ENCODE results near the gene CFAP68. TPM values are rescaled to one million over a fixed set of nuclear protein-coding genes. Genes with fewer than 3 reads are reported as not detected.

CFAP68 gene
- total RNA-seq (2014; rRNA removed; shearing (Covaris generic); ENCODE audit: low replicate concordance) = 31.5 and 40.7 TPM in 2 replicates

- H3K9ac ChIP-seq (ENCODE audit: low read length) = peak within 1 kb of the TSS; percentile 92
- H3K27me3 ChIP-seq (ENCODE audit: low read length) = no peaks in the 10 kb centered on the region
- peak within 1 kb of the TSS; percentile 72 for H3K27ac ChIP-seq (ENCODE audit: low read length)
- peak within 1 kb of the TSS; percentile 95 for H3K4me3 ChIP-seq (ENCODE audit: low read length)
- H3K9me2 ChIP-seq (replicated peaks; ENCODE audit: insufficient read depth, low read length) = no peaks in the 10 kb centered on the region
- peak; percentile 94 for DNase-seq
- peak within 1 kb of the TSS; percentile 86; the same call in 1 of the 2 replicates for H2AFZ ChIP-seq (ENCODE audit: low read length)
- peaks cover 13% of the 10 kb centered on the region for H3K4me1 ChIP-seq (ENCODE audit: low read length)
- no peaks in the 10 kb centered on the region for H4K20me1 ChIP-seq (ENCODE audit: insufficient read depth, low read depth, low read length)
- peak within 1 kb of the TSS; percentile 97 for H3K4me2 ChIP-seq (ENCODE audit: low read depth, low read length, poor library complexity, severe bottlenecking)
- no peaks in the 10 kb centered on the region for H3K36me3 ChIP-seq (ENCODE audit: insufficient read depth, low read length)
- no peaks in the 10 kb centered on the region for H3K9me3 ChIP-seq (ENCODE audit: low read length)
- H3K79me2 ChIP-seq (ENCODE audit: low read length) = peaks cover 19% of the 10 kb centered on the region
Observed at GRCh38 chr11:111878849-111879636, at the start of gene CFAP68, which contains the start of gene FDXACB1. TSS of gene CFAP68 (plus strand) at chr11:111879541. CDS start at chr11:111879561, 20 bp downstream. TSS of gene FDXACB1 (minus strand) at chr11:111879165. CDS start at chr11:111879132, 33 bp downstream.

GRCh38 chr11:111833524-111833923 is 45.8 kb upstream of the CFAP68 start:
- H3K4me2 ChIP-seq (ENCODE audit: low read depth, low read length, poor library complexity, severe bottlenecking) = no peak overlapping the region
- no peaks in the 10 kb centered on the region for H3K9me2 ChIP-seq (replicated peaks; ENCODE audit: insufficient read depth, low read length)
- no peak overlapping the region for H3K9ac ChIP-seq (ENCODE audit: low read length)
- no peaks in the 10 kb centered on the region for H3K79me2 ChIP-seq (ENCODE audit: low read length)
- H4K20me1 ChIP-seq (ENCODE audit: insufficient read depth, low read depth, low read length) = no peaks in the 10 kb centered on the region
- H3K36me3 ChIP-seq (ENCODE audit: insufficient read depth, low read length) = no peaks in the 10 kb centered on the region
- no peak overlapping the region for H3K27ac ChIP-seq (ENCODE audit: low read length)
- peak; percentile 70 for DNase-seq
- H3K9me3 ChIP-seq (ENCODE audit: low read length) = no peaks in the 10 kb centered on the region
- no peak overlapping the region for H3K4me3 ChIP-seq (ENCODE audit: low read length)
- no peaks in the 10 kb centered on the region for H3K27me3 ChIP-seq (ENCODE audit: low read length)
- no peaks in the 10 kb centered on the region for H3K4me1 ChIP-seq (ENCODE audit: low read length)
- no peak overlapping the region for H2AFZ ChIP-seq (ENCODE audit: low read length)

- no peaks in the 10 kb centered on the region for H3K9me2 ChIP-seq (replicated peaks; ENCODE audit: insufficient read depth, low read length)
- no peaks in the 10 kb centered on the region for H3K27me3 ChIP-seq (ENCODE audit: low read length)
- H3K4me2 ChIP-seq (ENCODE audit: low read depth, low read length, poor library complexity, severe bottlenecking) = no peak overlapping the region
- no peak overlapping the region for H3K27ac ChIP-seq (ENCODE audit: low read length)
- H3K4me1 ChIP-seq (ENCODE audit: low read length) = no peaks in the 10 kb centered on the region
- no peaks in the 10 kb centered on the region for H4K20me1 ChIP-seq (ENCODE audit: insufficient read depth, low read depth, low read length)
- no peaks in the 10 kb centered on the region for H3K79me2 ChIP-seq (ENCODE audit: low read length)
- H3K36me3 ChIP-seq (ENCODE audit: insufficient read depth, low read length) = no peaks in the 10 kb centered on the region
- no peak overlapping the region for H3K4me3 ChIP-seq (ENCODE audit: low read length)
- peak; percentile 38 for DNase-seq
- no peaks in the 10 kb centered on the region for H3K9me3 ChIP-seq (ENCODE audit: low read length)
- H3K9ac ChIP-seq (ENCODE audit: low read length) = no peak overlapping the region
- no peak overlapping the region for H2AFZ ChIP-seq (ENCODE audit: low read length)
Observed at GRCh38 chr11:111834432-111835163, 44.7 kb upstream of the CFAP68 start.

GRCh38 chr11:111835665-111836064 is 43.7 kb upstream of the CFAP68 start:
- Histone ChIP-seq H3K4me1 (ENCODE audit: low read length) (no peaks in the 10 kb centered on the region), H3K9ac (ENCODE audit: low read length) (no peak overlapping the region), H2AFZ (ENCODE audit: low read length) (no peak overlapping the region), H3K27me3 (ENCODE audit: low read length) (no peaks in the 10 kb centered on the region), H3K4me3 (ENCODE audit: low read length) (no peak overlapping the region), H4K20me1 (ENCODE audit: insufficient read depth, low read depth, low read length) (no peaks in the 10 kb centered on the region), H3K36me3 (ENCODE audit: insufficient read depth, low read length) (no peaks in the 10 kb centered on the region), H3K27ac (ENCODE audit: low read length) (no peak overlapping the region), H3K9me2 (replicated peaks; ENCODE audit: insufficient read depth, low read length) (no peaks in the 10 kb centered on the region), H3K9me3 (ENCODE audit: low read length) (no peaks in the 10 kb centered on the region), H3K79me2 (ENCODE audit: low read length) (no peaks in the 10 kb centered on the region), H3K4me2 (ENCODE audit: low read depth, low read length, poor library complexity, severe bottlenecking) (no peak overlapping the region)
- DNase-seq = no peak

GRCh38 chr11:111836162-111836561 is 43.2 kb upstream of the CFAP68 start:
- H3K4me2 ChIP-seq (ENCODE audit: low read depth, low read length, poor library complexity, severe bottlenecking) = no peak overlapping the region
- no peaks in the 10 kb centered on the region for H3K27me3 ChIP-seq (ENCODE audit: low read length)
- no peaks in the 10 kb centered on the region for H4K20me1 ChIP-seq (ENCODE audit: insufficient read depth, low read depth, low read length)
- H3K36me3 ChIP-seq (ENCODE audit: insufficient read depth, low read length) = no peaks in the 10 kb centered on the region
- no peak overlapping the region for H3K9ac ChIP-seq (ENCODE audit: low read length)
- no peak overlapping the region for H3K27ac ChIP-seq (ENCODE audit: low read length)
- H3K9me2 ChIP-seq (replicated peaks; ENCODE audit: insufficient read depth, low read length) = no peaks in the 10 kb centered on the region
- no peaks in the 10 kb centered on the region for H3K9me3 ChIP-seq (ENCODE audit: low read length)
- H3K4me1 ChIP-seq (ENCODE audit: low read length) = peaks cover under 1% of the 10 kb centered on the region; the same call in 1 of the 2 replicates
- DNase-seq = no peak
- H2AFZ ChIP-seq (ENCODE audit: low read length) = no peak overlapping the region
- no peaks in the 10 kb centered on the region; the same call in 1 of the 2 replicates for H3K79me2 ChIP-seq (ENCODE audit: low read length)
- no peak overlapping the region for H3K4me3 ChIP-seq (ENCODE audit: low read length)

- Histone ChIP-seq H3K9me3 (ENCODE audit: low read length) (no peaks in the 10 kb centered on the region), H3K36me3 (ENCODE audit: insufficient read depth, low read length) (no peaks in the 10 kb centered on the region), H3K27me3 (ENCODE audit: low read length) (no peaks in the 10 kb centered on the region), H4K20me1 (ENCODE audit: insufficient read depth, low read depth, low read length) (no peaks in the 10 kb centered on the region), H3K4me3 (ENCODE audit: low read length) (no peak overlapping the region), H3K4me2 (ENCODE audit: low read depth, low read length, poor library complexity, severe bottlenecking) (no peak overlapping the region), H3K79me2 (ENCODE audit: low read length) (no peaks in the 10 kb centered on the region; the same call in 1 of the 2 replicates), H3K4me1 (ENCODE audit: low read length) (peaks cover 3% of the 10 kb centered on the region; the same call in 1 of the 2 replicates), H3K9ac (ENCODE audit: low read length) (no peak overlapping the region), H3K27ac (ENCODE audit: low read length) (no peak overlapping the region), H2AFZ (ENCODE audit: low read length) (no peak overlapping the region), H3K9me2 (replicated peaks; ENCODE audit: insufficient read depth, low read length) (no peaks in the 10 kb centered on the region)
- DNase-seq = peak; percentile 47
Observed at GRCh38 chr11:111836721-111837120, 42.6 kb upstream of the CFAP68 start.

- Histone ChIP-seq H3K4me2 (ENCODE audit: low read depth, low read length, poor library complexity, severe bottlenecking) (no peak overlapping the region), H3K4me3 (ENCODE audit: low read length) (no peak overlapping the region), H3K9ac (ENCODE audit: low read length) (no peak overlapping the region), H3K36me3 (ENCODE audit: insufficient read depth, low read length) (no peaks in the 10 kb centered on the region), H3K9me3 (ENCODE audit: low read length) (no peaks in the 10 kb centered on the region), H3K79me2 (ENCODE audit: low read length) (no peaks in the 10 kb centered on the region; the same call in 1 of the 2 replicates), H3K9me2 (replicated peaks; ENCODE audit: insufficient read depth, low read length) (no peaks in the 10 kb centered on the region), H2AFZ (ENCODE audit: low read length) (no peak overlapping the region), H3K27ac (ENCODE audit: low read length) (no peak overlapping the region), H3K4me1 (ENCODE audit: low read length) (peaks cover 3% of the 10 kb centered on the region; the same call in 1 of the 2 replicates), H4K20me1 (ENCODE audit: insufficient read depth, low read depth, low read length) (no peaks in the 10 kb centered on the region), H3K27me3 (ENCODE audit: low read length) (no peaks in the 10 kb centered on the region)
- no peak for DNase-seq
Observed at GRCh38 chr11:111837366-111837891, 41.9 kb upstream of the CFAP68 start.

GRCh38 chr11:111838054-111838453 is 41.3 kb upstream of the CFAP68 start:
- H3K27ac ChIP-seq (ENCODE audit: low read length) = no peak overlapping the region
- no peaks in the 10 kb centered on the region for H3K36me3 ChIP-seq (ENCODE audit: insufficient read depth, low read length)
- H3K9me2 ChIP-seq (replicated peaks; ENCODE audit: insufficient read depth, low read length) = no peaks in the 10 kb centered on the region
- no peaks in the 10 kb centered on the region; the same call in 1 of the 2 replicates for H3K79me2 ChIP-seq (ENCODE audit: low read length)
- no peaks in the 10 kb centered on the region for H3K9me3 ChIP-seq (ENCODE audit: low read length)
- no peaks in the 10 kb centered on the region for H4K20me1 ChIP-seq (ENCODE audit: insufficient read depth, low read depth, low read length)
- no peak overlapping the region for H2AFZ ChIP-seq (ENCODE audit: low read length)
- no peak for DNase-seq
- H3K4me1 ChIP-seq (ENCODE audit: low read length) = peaks cover 3% of the 10 kb centered on the region; the same call in 1 of the 2 replicates
- H3K9ac ChIP-seq (ENCODE audit: low read length) = no peak overlapping the region
- no peaks in the 10 kb centered on the region for H3K27me3 ChIP-seq (ENCODE audit: low read length)
- no peak overlapping the region for H3K4me3 ChIP-seq (ENCODE audit: low read length)
- H3K4me2 ChIP-seq (ENCODE audit: low read depth, low read length, poor library complexity, severe bottlenecking) = no peak overlapping the region

Data from Karpas-422 (cell line).